Heart left ventricle (tissue), 13 donors: ENCODE measurements around the gene PROK2.

Source experiments
- CTCF ChIP-seq, 12 donors: fragments of 200-600 bp; sonication (generic) in 4 of 12; IDR thresholded peaks; one replicate each; pipeline versions ENCODE4 v1.5.0 to v1.8.0; 2018 to 2022; ENCODE audit warnings: antibody characterized with exemption in 12 of 12, mild to moderate bottlenecking in 5 of 12
- POLR2A ChIP-seq, 2 donors: fragments of 450-650 bp; IDR thresholded peaks; one replicate each; pipeline ENCODE4 v1.6.1; 2017; ENCODE audit warnings: antibody characterized with exemption in 2 of 2, mild to moderate bottlenecking in 2 of 2, moderate library complexity in 2 of 2
- donor health status: ischemic (EF 13 %, LVEDD 7.1; RV severe dilation, severe dysfunction).
- donor health status: DM: no; HTN: yes; CAD: no.
- donor health status: DM: no; HTN: no; CAD: no.
- donor health status: ischemic (EF 25% LVEDD 6.9; RV normal size, moderate dysfunction).
- donor health status: ischemic (EF 25% LVEDD 5.7; RV mildly dilated, moderate dysfunction).
- donor health status: ischemic (EF 35%, LVEDD 5.7; RV mildly dilated, moderate dysfunction).
- donor health status: nonischemic (EF 11% LVEDD 7.7; RV severe dilation, severe dysfunction).
- donor health status: DM: yes; HTN: yes; CAD: no.
- donor health status: PGD.
- donor health status: ischemic (EF 29% LVEDD 5.4; RV normal size, mild dysfunction).
- donor health status: nonischemic (EF 23%, LVEDD 6.1; RV moderate dilation, normal function).

DNA sequence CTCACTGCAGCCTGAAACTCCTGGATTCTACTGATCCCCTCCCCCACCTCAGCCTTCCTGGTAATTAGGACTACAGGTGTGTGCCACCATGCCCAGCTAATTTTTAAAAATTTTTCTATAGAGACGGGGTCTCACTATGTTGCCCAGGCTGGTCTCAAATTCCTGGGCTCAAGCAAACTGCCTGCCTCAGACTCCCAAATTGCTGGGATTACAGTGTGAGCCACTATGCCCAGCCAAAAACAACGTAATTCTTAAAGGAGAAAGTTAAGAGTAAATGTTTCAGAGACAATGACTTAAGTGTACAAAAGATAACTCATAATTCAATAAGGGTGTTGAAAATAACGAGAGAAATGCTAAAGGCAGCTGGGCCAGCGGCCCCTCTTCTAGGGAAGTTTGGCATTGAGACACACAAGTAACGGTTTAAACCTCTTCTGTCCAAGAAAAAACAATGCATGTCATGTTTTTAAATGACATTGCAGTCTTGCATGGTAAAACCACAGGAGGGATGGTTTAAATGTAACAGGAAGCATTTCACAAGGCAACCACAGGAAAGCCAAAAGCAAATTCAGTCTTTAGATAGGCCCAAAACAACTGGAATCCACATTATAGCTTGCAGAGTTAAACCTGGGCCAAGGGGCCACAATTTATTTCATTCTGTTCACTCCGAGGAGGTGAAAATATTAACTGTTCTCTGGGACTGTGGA is 5.1 kb downstream of the PROK2 start:
- no peak for TF ChIP-seq CTCF (IDR thresholded peaks at IDR 0.05)
- TF ChIP-seq POLR2A (IDR thresholded peaks at IDR 0.05): no peak
